H1 (cell line): ENCODE measurements around the gene COG4. TPM values are rescaled to one million over a fixed set of nuclear protein-coding genes. Genes with fewer than 3 reads are reported as not detected.

Experiments used
- CTCF ChIA-PET: fragments of 300-600 bp; sonication (Branson Sonifier 250); formaldehyde crosslinking; loops from one replicate; lab custom pipeline; 2021; ENCODE audit not compliant: partially characterized antibody; lab: Charles Lee
- POLR2A ChIA-PET: fragments of 300-600 bp; sonication (Branson Sonifier 250); formaldehyde crosslinking; loops from one replicate; lab custom pipeline; 2021; ENCODE audit warnings: inconsistent platforms; ENCODE audit not compliant: partially characterized antibody; lab: Charles Lee
- DNase-seq, 2 experiments: peaks; one replicate each; pipeline versions ENCODE4 v3.0.0 to v3.0.0-alpha.2; 2010 to 2022; ENCODE audit warnings: low spot score in 2 of 2, low read depth in 1 of 2, mixed read lengths in 1 of 2
- FAIRE-seq: peaks from 2 replicates; lab custom pipeline; 2011; peaks lifted over from hg19 to GRCh38; lab: Jason Lieb, UNC
- H2AFZ ChIP-seq: 2 replicates; pipeline ENCODE4 v1.8.1; 2012; ENCODE audit warnings: low read length, inconsistent platforms
- H2AK5ac ChIP-seq: 2 replicates; pipeline ENCODE4 v1.6.1; 2013; ENCODE audit warnings: low read depth, low read length
- H2BK120ac ChIP-seq: replicated peaks from 2 replicates; pipeline ENCODE3; 2013; ENCODE audit warnings: low read depth, low read length, inconsistent platforms
- H2BK12ac ChIP-seq: 2 replicates; pipeline ENCODE4 v1.6.1; 2013; ENCODE audit warnings: low read depth, low read length
- H2BK15ac ChIP-seq: 2 replicates; pipeline ENCODE4 v1.6.1; 2013; ENCODE audit warnings: low read length
- H2BK20ac ChIP-seq: 2 replicates; pipeline ENCODE4 v1.6.1; 2013; ENCODE audit warnings: low read length
- H2BK5ac ChIP-seq: 2 replicates; pipeline ENCODE4 v1.6.1; 2013; ENCODE audit warnings: low read depth, low read length
- H3K14ac ChIP-seq: 2 replicates; pipeline ENCODE4 v1.6.1; 2013; ENCODE audit warnings: inconsistent platforms; ENCODE audit not compliant: insufficient read length
- H3K18ac ChIP-seq: 2 replicates; pipeline ENCODE4 v1.6.1; 2013; ENCODE audit warnings: low read length; ENCODE audit errors: extremely low read depth
- H3K23ac ChIP-seq: 2 replicates; pipeline ENCODE4 v1.6.1; 2013; ENCODE audit warnings: inconsistent platforms; ENCODE audit not compliant: insufficient read length
- H3K23me2 ChIP-seq: 2 replicates; pipeline ENCODE4 v1.6.1; 2013; ENCODE audit warnings: low read depth, low read length
- H3K27ac ChIP-seq: 2 replicates; pipeline ENCODE4 v1.6.1; 2011; ENCODE audit warnings: low read depth, low read length, inconsistent platforms
- H3K27me3 ChIP-seq, 4 experiments: replicated peaks in 1 of 4; 1 replicate in 1 of 4; 2 replicates in 3 of 4; pipeline versions ENCODE4 v1.6.1 to v1.8.1; 2011 to 2013; ENCODE audit warnings: low read length in 3 of 4, mild to moderate bottlenecking in 3 of 4, inconsistent platforms in 2 of 4, mixed read lengths in 2 of 4, moderate library complexity in 1 of 4; ENCODE audit not compliant: control insufficient read depth in 3 of 4, insufficient read depth in 3 of 4; ENCODE audit errors: extremely low read depth in 1 of 4
- H3K36me3 ChIP-seq, 4 experiments: 2 replicates each; pipeline versions ENCODE4 v1.6.1 to v1.8.1; 2011 to 2013; ENCODE audit warnings: mild to moderate bottlenecking in 4 of 4, low read length in 3 of 4, moderate library complexity in 2 of 4, control low read depth in 1 of 4, inconsistent platforms in 1 of 4; ENCODE audit not compliant: insufficient read depth in 4 of 4, control insufficient read depth in 2 of 4
- H3K4ac ChIP-seq: replicated peaks from 2 replicates; pipeline ENCODE3; 2013; ENCODE audit warnings: low read length, low read depth, mixed read lengths, inconsistent platforms; ENCODE audit not compliant: insufficient read length
- H3K4me1 ChIP-seq, 4 experiments: replicated peaks in 1 of 4; 1 replicate in 1 of 4; 2 replicates in 3 of 4; pipeline versions ENCODE4 v1.6.1 to v1.8.1; 2011 to 2013; ENCODE audit warnings: low read length in 3 of 4, inconsistent platforms in 2 of 4, mixed read lengths in 1 of 4; ENCODE audit not compliant: insufficient read depth in 4 of 4, control insufficient read depth in 3 of 4
- H3K4me2 ChIP-seq, 2 experiments: 2 replicates each; pipeline versions ENCODE4 v1.6.1 to v1.8.1; 2011 to 2013; ENCODE audit warnings: low read depth in 2 of 2, low read length in 2 of 2, control low read depth in 1 of 2, inconsistent platforms in 1 of 2, mild to moderate bottlenecking in 1 of 2; ENCODE audit not compliant: insufficient read depth in 1 of 2
- H3K4me3 ChIP-seq, 4 experiments: fragments of 200-600, 300-600 bp in 1 of 4; sonication (generic), shearing (Covaris generic), sonication (Bioruptor Twin) in 1 of 4; 2 replicates each; pipeline versions ENCODE4 v1.5.1 to v1.8.1; 2011 to 2016; ENCODE audit warnings: low read length in 4 of 4, low read depth in 3 of 4, control low read depth in 2 of 4, inconsistent platforms in 2 of 4, mild to moderate bottlenecking in 2 of 4, mixed read lengths in 1 of 4, moderate library complexity in 1 of 4; ENCODE audit not compliant: insufficient read depth in 2 of 4; ENCODE audit errors: extremely low read depth in 1 of 4
- H3K56ac ChIP-seq: replicated peaks from 2 replicates; pipeline ENCODE3; 2013; ENCODE audit warnings: low read depth, mild to moderate bottlenecking, mixed read lengths, low read length, inconsistent platforms; ENCODE audit not compliant: insufficient read length
- H3K79me1 ChIP-seq: 2 replicates; pipeline ENCODE4 v1.6.1; 2013; ENCODE audit warnings: low read depth, low read length, control low read depth
- H3K79me2 ChIP-seq, 2 experiments: 2 replicates each; pipeline versions ENCODE4 v1.6.1 to v1.8.1; 2012 to 2013; ENCODE audit warnings: low read length in 2 of 2, mild to moderate bottlenecking in 2 of 2, inconsistent platforms in 1 of 2; ENCODE audit not compliant: insufficient read depth in 2 of 2, control insufficient read depth in 1 of 2
- H3K9ac ChIP-seq, 4 experiments: replicated peaks in 1 of 4; 1 replicate in 1 of 4; 2 replicates in 3 of 4; pipeline versions ENCODE4 v1.6.1 to v1.8.1; 2011 to 2013; ENCODE audit warnings: low read depth in 3 of 4, low read length in 3 of 4, control low read depth in 2 of 4, mild to moderate bottlenecking in 2 of 4, moderate library complexity in 2 of 4, inconsistent platforms in 1 of 4; ENCODE audit errors: extremely low read depth in 1 of 4
- H3K9me3 ChIP-seq, 2 experiments: 2 replicates each; pipeline versions ENCODE4 v1.6.1 to v1.8.1; 2012 to 2013; ENCODE audit warnings: mild to moderate bottlenecking in 2 of 2, moderate library complexity in 2 of 2, control low read depth in 1 of 2, inconsistent platforms in 1 of 2, low read depth in 1 of 2, low read length in 1 of 2, mixed read lengths in 1 of 2; ENCODE audit not compliant: insufficient read depth in 2 of 2
- H4K20me1 ChIP-seq, 2 experiments: replicated peaks in 1 of 2; 2 replicates each; pipeline versions ENCODE3 to v1.8.1; 2011 to 2013; ENCODE audit warnings: inconsistent platforms in 2 of 2, low read length in 2 of 2, mild to moderate bottlenecking in 1 of 2; ENCODE audit not compliant: insufficient read depth in 2 of 2, control insufficient read depth in 1 of 2
- H4K5ac ChIP-seq: 2 replicates; pipeline ENCODE4 v1.6.1; 2013; ENCODE audit warnings: low read length, low read depth, mixed read lengths, inconsistent platforms; ENCODE audit not compliant: insufficient read length
- H4K8ac ChIP-seq: 2 replicates; pipeline ENCODE4 v1.8.0; 2013; ENCODE audit warnings: mild to moderate bottlenecking, moderate library complexity, low read length, inconsistent platforms; ENCODE audit not compliant: insufficient read depth; ENCODE audit errors: extremely low read depth
- H4K91ac ChIP-seq: replicated peaks from 2 replicates; pipeline ENCODE3; 2013; ENCODE audit warnings: low read length, mixed read lengths, inconsistent platforms; ENCODE audit not compliant: insufficient read length
- POLR2A ChIP-seq, 2 experiments: IDR thresholded peaks; 1 replicate in 1 of 2; 2 replicates in 1 of 2; pipeline ENCODE4 v1.6.1; 2011; ENCODE audit warnings: low read depth in 2 of 2, low read length in 2 of 2, mild to moderate bottlenecking in 2 of 2; ENCODE audit errors: control extremely low read depth in 1 of 2
- WGBS, 2 experiments: shearing (Covaris generic) in 1 of 2; methylation state at CpG; one replicate each; pipeline versions ENCODE4 v1.1.6 to v1.1.7; 2013 to 2015; ENCODE audit warnings: low lambda C conversion rate in 2 of 2, mixed read lengths in 2 of 2, inconsistent platforms in 1 of 2, low coverage in 1 of 2, missing lambda C conversion rate in 1 of 2; ENCODE audit not compliant: insufficient replicate concordance in 2 of 2, insufficient coverage in 1 of 2, insufficient read length in 1 of 2; ENCODE audit errors: extremely low coverage in 1 of 2, missing lambda C conversion rate in 1 of 2; 5-methylcytosine and 5-hydroxymethylcytosine counted together
- polyA plus RNA-seq, 7 experiments: library from polyadenylated mRNA; depleted of rRNA in 3 of 7; stranded (reverse) in 5 of 7; unstranded in 2 of 7; fragments of >200 nt in 5 of 7; fragments of 200-250 nt in 2 of 7; gene quantifications; 1 replicate in 5 of 7; 2 replicates in 1 of 7; 4 replicates in 1 of 7; pipeline versions ENCODE4 v1.2.1 to v1.2.3, GENCODE V29; 2011 to 2013; ENCODE audit warnings: missing spikeins in 2 of 7, mixed read lengths in 2 of 7
- total RNA-seq: library from RNA; stranded (reverse); fragmentation: NEBNext Ultra II Directional; extraction: Animal tissue kit (Norgen Biotek cat#: 25700); gene quantifications from 2 replicates; pipeline ENCODE4 v1.2.1, GENCODE V29; 2021
- TF ChIP-seq, protein P1 (sequence below): IDR thresholded peaks from 2 replicates; pipeline ENCODE4 v1.6.1; 2012; ENCODE audit warnings: inconsistent platforms

The COG4 gene
- total and polyA plus RNA-seq, 2 of the 8 experiments (the other 6 are each of a cell fraction or from before 2014, with no cell fraction given): 46.1 to 50.2 TPM

DNA sequence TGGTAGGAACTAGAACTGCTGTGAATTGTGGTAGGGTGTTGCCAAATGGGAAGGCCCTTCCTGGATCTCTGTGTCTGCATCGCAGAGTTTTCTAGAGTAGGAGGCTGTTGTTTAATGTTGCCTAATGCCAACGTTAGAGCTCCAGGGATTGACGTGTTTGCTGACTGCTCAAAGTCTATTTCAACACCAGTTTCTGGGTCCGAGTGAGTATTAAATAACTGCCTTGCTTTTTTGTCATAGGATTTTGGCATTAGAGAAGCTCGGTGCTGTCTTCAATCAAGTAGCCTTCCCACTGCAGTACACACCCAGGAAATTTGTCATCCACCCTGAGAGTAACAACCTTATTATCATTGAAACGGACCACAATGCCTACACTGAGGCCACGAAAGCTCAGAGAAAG, 40.3 kb upstream of the COG4 start:
- H3K27me3 ChIP-seq: no peaks in the 10 kb centered on the region
- no peak overlapping the region for H2AFZ ChIP-seq
- no peaks in the 10 kb centered on the region for H3K9me3 ChIP-seq
- peaks cover 2% of the 10 kb centered on the region; the same call in 1 of the 2 replicates for H3K79me1 ChIP-seq
- H3K56ac ChIP-seq: no peak overlapping the region
- no peak overlapping the region for H3K27ac ChIP-seq
- H2BK20ac ChIP-seq: no peak overlapping the region
- TF ChIP-seq, protein P1, sequence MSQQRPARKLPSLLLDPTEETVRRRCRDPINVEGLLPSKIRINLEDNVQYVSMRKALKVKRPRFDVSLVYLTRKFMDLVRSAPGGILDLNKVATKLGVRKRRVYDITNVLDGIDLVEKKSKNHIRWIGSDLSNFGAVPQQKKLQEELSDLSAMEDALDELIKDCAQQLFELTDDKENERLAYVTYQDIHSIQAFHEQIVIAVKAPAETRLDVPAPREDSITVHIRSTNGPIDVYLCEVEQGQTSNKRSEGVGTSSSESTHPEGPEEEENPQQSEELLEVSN: no peak
- TF ChIP-seq POLR2A (IDR thresholded peaks at IDR 0.05; ENCODE audit: control extremely low read depth in 1 of 2, low read depth in 2 of 2, low read length in 2 of 2): 0 out of 3 replicates have a peak, but pooled peaks of 1 of the 2 experiments have one; percentile 13
- TF ChIP-seq, all 59 proteins: peak for 1
- H3K23me2 ChIP-seq: no peaks in the 10 kb centered on the region
- H3K23ac ChIP-seq: no peak overlapping the region
- H3K4ac ChIP-seq: no peak overlapping the region
- H3K4me1 ChIP-seq: no peaks in the 10 kb centered on the region
- 90% methylated on average over 7 of the region's 7 CpGs; no CpG with 5 or more reads in 1 of the 2 experiments for WGBS, 2 experiments
- no peak overlapping the region for H2BK12ac ChIP-seq
- FAIRE-seq (no peak), DNase-seq (no peak)
- CTCF ChIA-PET: interaction anchor here (1.1 to 4.5 kb wide), 6 partner anchors 10 to 194 kb away, joined by 3 to 25 read pairs (median 7); no protein-coding TSS in a partner anchor
- no peaks in the 10 kb centered on the region; a peak in 1 of 4 replicates for H3K79me2 ChIP-seq
- no peak overlapping the region for H3K4me2 ChIP-seq
- no peak overlapping the region for H3K4me3 ChIP-seq
- H4K8ac ChIP-seq: peak overlapping the region; percentile 22; the same call in 1 of the 2 replicates
- no peak overlapping the region for H3K14ac ChIP-seq
- POLR2A ChIA-PET: interaction anchor here (0.6 to 27.1 kb wide), 7 partner anchors 7 to 90 kb away, joined by 3 to 525 read pairs (median 6); no protein-coding TSS in a partner anchor
- no peak overlapping the region for H2BK15ac ChIP-seq
- H3K9ac ChIP-seq: no peak overlapping the region
- no peak overlapping the region for H2BK5ac ChIP-seq
- no peak overlapping the region for H4K5ac ChIP-seq
- no peak overlapping the region for H3K18ac ChIP-seq
- H2BK120ac ChIP-seq: no peak overlapping the region
- H4K91ac ChIP-seq: no peak overlapping the region
- peaks cover 10 to 22% of the 10 kb centered on the region in 2 experiments for H4K20me1 ChIP-seq
- no peak overlapping the region for H2AK5ac ChIP-seq
- peaks cover 73 to 100% (median 94%) of the 10 kb centered on the region in 4 experiments for H3K36me3 ChIP-seq
